H1 (cell line): ENCODE data around the gene GRHL3. TPM values are rescaled to one million over a fixed set of nuclear protein-coding genes. Genes with fewer than 3 reads are reported as not detected.

Source experiments
- CTCF ChIA-PET: fragments of 300-600 bp; sonication (Branson Sonifier 250); formaldehyde crosslinking; loops from one replicate; lab custom pipeline; 2021; ENCODE audit not compliant: partially characterized antibody; lab: Charles Lee
- POLR2A ChIA-PET: fragments of 300-600 bp; sonication (Branson Sonifier 250); formaldehyde crosslinking; loops from one replicate; lab custom pipeline; 2021; ENCODE audit warnings: inconsistent platforms; ENCODE audit not compliant: partially characterized antibody; lab: Charles Lee
- DNase-seq, 2 experiments: peaks; one replicate each; pipeline versions ENCODE4 v3.0.0 to v3.0.0-alpha.2; 2010 to 2022; ENCODE audit warnings: low spot score in 2 of 2, low read depth in 1 of 2, mixed read lengths in 1 of 2
- FAIRE-seq: peaks from 2 replicates; lab custom pipeline; 2011; peaks lifted over from hg19 to GRCh38; lab: Jason Lieb, UNC
- H2AFZ ChIP-seq: 2 replicates; pipeline ENCODE4 v1.8.1; 2012; ENCODE audit warnings: low read length, inconsistent platforms
- H2AK5ac ChIP-seq: 2 replicates; pipeline ENCODE4 v1.6.1; 2013; ENCODE audit warnings: low read depth, low read length
- H2BK120ac ChIP-seq: replicated peaks from 2 replicates; pipeline ENCODE3; 2013; ENCODE audit warnings: low read depth, low read length, inconsistent platforms
- H2BK12ac ChIP-seq: 2 replicates; pipeline ENCODE4 v1.6.1; 2013; ENCODE audit warnings: low read depth, low read length
- H2BK15ac ChIP-seq: 2 replicates; pipeline ENCODE4 v1.6.1; 2013; ENCODE audit warnings: low read length
- H2BK20ac ChIP-seq: 2 replicates; pipeline ENCODE4 v1.6.1; 2013; ENCODE audit warnings: low read length
- H2BK5ac ChIP-seq: 2 replicates; pipeline ENCODE4 v1.6.1; 2013; ENCODE audit warnings: low read depth, low read length
- H3K14ac ChIP-seq: 2 replicates; pipeline ENCODE4 v1.6.1; 2013; ENCODE audit warnings: inconsistent platforms; ENCODE audit not compliant: insufficient read length
- H3K18ac ChIP-seq: 2 replicates; pipeline ENCODE4 v1.6.1; 2013; ENCODE audit warnings: low read length; ENCODE audit errors: extremely low read depth
- H3K23ac ChIP-seq: 2 replicates; pipeline ENCODE4 v1.6.1; 2013; ENCODE audit warnings: inconsistent platforms; ENCODE audit not compliant: insufficient read length
- H3K23me2 ChIP-seq: 2 replicates; pipeline ENCODE4 v1.6.1; 2013; ENCODE audit warnings: low read depth, low read length
- H3K27ac ChIP-seq: 2 replicates; pipeline ENCODE4 v1.6.1; 2011; ENCODE audit warnings: low read depth, low read length, inconsistent platforms
- H3K27me3 ChIP-seq, 4 experiments: replicated peaks in 1 of 4; 1 replicate in 1 of 4; 2 replicates in 3 of 4; pipeline versions ENCODE4 v1.6.1 to v1.8.1; 2011 to 2013; ENCODE audit warnings: low read length in 3 of 4, mild to moderate bottlenecking in 3 of 4, inconsistent platforms in 2 of 4, mixed read lengths in 2 of 4, moderate library complexity in 1 of 4; ENCODE audit not compliant: control insufficient read depth in 3 of 4, insufficient read depth in 3 of 4; ENCODE audit errors: extremely low read depth in 1 of 4
- H3K36me3 ChIP-seq, 4 experiments: 2 replicates each; pipeline versions ENCODE4 v1.6.1 to v1.8.1; 2011 to 2013; ENCODE audit warnings: mild to moderate bottlenecking in 4 of 4, low read length in 3 of 4, moderate library complexity in 2 of 4, control low read depth in 1 of 4, inconsistent platforms in 1 of 4; ENCODE audit not compliant: insufficient read depth in 4 of 4, control insufficient read depth in 2 of 4
- H3K4ac ChIP-seq: replicated peaks from 2 replicates; pipeline ENCODE3; 2013; ENCODE audit warnings: low read length, low read depth, mixed read lengths, inconsistent platforms; ENCODE audit not compliant: insufficient read length
- H3K4me1 ChIP-seq, 4 experiments: replicated peaks in 1 of 4; 1 replicate in 1 of 4; 2 replicates in 3 of 4; pipeline versions ENCODE4 v1.6.1 to v1.8.1; 2011 to 2013; ENCODE audit warnings: low read length in 3 of 4, inconsistent platforms in 2 of 4, mixed read lengths in 1 of 4; ENCODE audit not compliant: insufficient read depth in 4 of 4, control insufficient read depth in 3 of 4
- H3K4me2 ChIP-seq, 2 experiments: 2 replicates each; pipeline versions ENCODE4 v1.6.1 to v1.8.1; 2011 to 2013; ENCODE audit warnings: low read depth in 2 of 2, low read length in 2 of 2, control low read depth in 1 of 2, inconsistent platforms in 1 of 2, mild to moderate bottlenecking in 1 of 2; ENCODE audit not compliant: insufficient read depth in 1 of 2
- H3K4me3 ChIP-seq, 4 experiments: fragments of 200-600, 300-600 bp in 1 of 4; sonication (generic), shearing (Covaris generic), sonication (Bioruptor Twin) in 1 of 4; 2 replicates each; pipeline versions ENCODE4 v1.5.1 to v1.8.1; 2011 to 2016; ENCODE audit warnings: low read length in 4 of 4, low read depth in 3 of 4, control low read depth in 2 of 4, inconsistent platforms in 2 of 4, mild to moderate bottlenecking in 2 of 4, mixed read lengths in 1 of 4, moderate library complexity in 1 of 4; ENCODE audit not compliant: insufficient read depth in 2 of 4; ENCODE audit errors: extremely low read depth in 1 of 4
- H3K56ac ChIP-seq: replicated peaks from 2 replicates; pipeline ENCODE3; 2013; ENCODE audit warnings: low read depth, mild to moderate bottlenecking, mixed read lengths, low read length, inconsistent platforms; ENCODE audit not compliant: insufficient read length
- H3K79me1 ChIP-seq: 2 replicates; pipeline ENCODE4 v1.6.1; 2013; ENCODE audit warnings: low read depth, low read length, control low read depth
- H3K79me2 ChIP-seq, 2 experiments: 2 replicates each; pipeline versions ENCODE4 v1.6.1 to v1.8.1; 2012 to 2013; ENCODE audit warnings: low read length in 2 of 2, mild to moderate bottlenecking in 2 of 2, inconsistent platforms in 1 of 2; ENCODE audit not compliant: insufficient read depth in 2 of 2, control insufficient read depth in 1 of 2
- H3K9ac ChIP-seq, 4 experiments: replicated peaks in 1 of 4; 1 replicate in 1 of 4; 2 replicates in 3 of 4; pipeline versions ENCODE4 v1.6.1 to v1.8.1; 2011 to 2013; ENCODE audit warnings: low read depth in 3 of 4, low read length in 3 of 4, control low read depth in 2 of 4, mild to moderate bottlenecking in 2 of 4, moderate library complexity in 2 of 4, inconsistent platforms in 1 of 4; ENCODE audit errors: extremely low read depth in 1 of 4
- H3K9me3 ChIP-seq, 2 experiments: 2 replicates each; pipeline versions ENCODE4 v1.6.1 to v1.8.1; 2012 to 2013; ENCODE audit warnings: mild to moderate bottlenecking in 2 of 2, moderate library complexity in 2 of 2, control low read depth in 1 of 2, inconsistent platforms in 1 of 2, low read depth in 1 of 2, low read length in 1 of 2, mixed read lengths in 1 of 2; ENCODE audit not compliant: insufficient read depth in 2 of 2
- H4K20me1 ChIP-seq, 2 experiments: replicated peaks in 1 of 2; 2 replicates each; pipeline versions ENCODE3 to v1.8.1; 2011 to 2013; ENCODE audit warnings: inconsistent platforms in 2 of 2, low read length in 2 of 2, mild to moderate bottlenecking in 1 of 2; ENCODE audit not compliant: insufficient read depth in 2 of 2, control insufficient read depth in 1 of 2
- H4K5ac ChIP-seq: 2 replicates; pipeline ENCODE4 v1.6.1; 2013; ENCODE audit warnings: low read length, low read depth, mixed read lengths, inconsistent platforms; ENCODE audit not compliant: insufficient read length
- H4K8ac ChIP-seq: 2 replicates; pipeline ENCODE4 v1.8.0; 2013; ENCODE audit warnings: mild to moderate bottlenecking, moderate library complexity, low read length, inconsistent platforms; ENCODE audit not compliant: insufficient read depth; ENCODE audit errors: extremely low read depth
- H4K91ac ChIP-seq: replicated peaks from 2 replicates; pipeline ENCODE3; 2013; ENCODE audit warnings: low read length, mixed read lengths, inconsistent platforms; ENCODE audit not compliant: insufficient read length
- BACH1 ChIP-seq: IDR thresholded peaks from 2 replicates; pipeline ENCODE4 v1.6.1; 2012; ENCODE audit warnings: low read length, improper control_type of control experiment
- CEBPB ChIP-seq: IDR thresholded peaks from 2 replicates; pipeline ENCODE4 v1.6.1; 2012; ENCODE audit warnings: low read depth, low read length
- GABPA ChIP-seq: IDR thresholded peaks from 2 replicates; pipeline ENCODE4 v1.6.1; 2011; ENCODE audit warnings: mild to moderate bottlenecking, low read length, moderate library complexity, borderline replicate concordance; ENCODE audit not compliant: insufficient read depth
- GTF2F1 ChIP-seq: IDR thresholded peaks from 2 replicates; pipeline ENCODE4 v1.6.1; 2012; ENCODE audit warnings: low read depth, low read length, improper control_type of control experiment, borderline replicate concordance
- JUND ChIP-seq: IDR thresholded peaks from 2 replicates; pipeline ENCODE4 v1.6.1; 2011; ENCODE audit warnings: mild to moderate bottlenecking, improper control_type of control experiment, low read length
- MAX ChIP-seq: IDR thresholded peaks from 2 replicates; pipeline ENCODE4 v1.6.1; 2012; ENCODE audit warnings: inconsistent platforms
- NRF1 ChIP-seq: IDR thresholded peaks from 2 replicates; pipeline ENCODE4 v1.6.1; 2011; ENCODE audit warnings: mild to moderate bottlenecking, low read depth, low read length, improper control_type of control experiment
- POU5F1 ChIP-seq: IDR thresholded peaks from 2 replicates; pipeline ENCODE4 v1.6.1; 2011; ENCODE audit warnings: low read depth, mild to moderate bottlenecking, low read length, moderate library complexity
- SIRT6 ChIP-seq: IDR thresholded peaks from one replicate; pipeline ENCODE4 v1.7.1; 2012; ENCODE audit warnings: low read length, inconsistent platforms
- SP4 ChIP-seq: IDR thresholded peaks from 2 replicates; pipeline ENCODE4 v1.6.1; 2012; ENCODE audit warnings: low read length, inconsistent platforms
- TBP ChIP-seq: IDR thresholded peaks from 2 replicates; pipeline ENCODE4 v1.6.1; 2011; ENCODE audit warnings: low read depth, low read length, improper control_type of control experiment
- TCF12 ChIP-seq: IDR thresholded peaks from 2 replicates; pipeline ENCODE4 v1.6.1; 2011; ENCODE audit warnings: low read depth, mild to moderate bottlenecking, low read length
- ZNF274 ChIP-seq: IDR thresholded peaks from 2 replicates; pipeline ENCODE4 v1.7.0; 2012; ENCODE audit warnings: low read length, borderline replicate concordance; ENCODE audit errors: extremely low read depth
- WGBS, 2 experiments: shearing (Covaris generic) in 1 of 2; methylation state at CpG; one replicate each; pipeline versions ENCODE4 v1.1.6 to v1.1.7; 2013 to 2015; ENCODE audit warnings: low lambda C conversion rate in 2 of 2, mixed read lengths in 2 of 2, inconsistent platforms in 1 of 2, low coverage in 1 of 2, missing lambda C conversion rate in 1 of 2; ENCODE audit not compliant: insufficient replicate concordance in 2 of 2, insufficient coverage in 1 of 2, insufficient read length in 1 of 2; ENCODE audit errors: extremely low coverage in 1 of 2, missing lambda C conversion rate in 1 of 2; 5-methylcytosine and 5-hydroxymethylcytosine counted together
- polyA plus RNA-seq, 7 experiments: library from polyadenylated mRNA; depleted of rRNA in 3 of 7; stranded (reverse) in 5 of 7; unstranded in 2 of 7; fragments of >200 nt in 5 of 7; fragments of 200-250 nt in 2 of 7; gene quantifications; 1 replicate in 5 of 7; 2 replicates in 1 of 7; 4 replicates in 1 of 7; pipeline versions ENCODE4 v1.2.1 to v1.2.3, GENCODE V29; 2011 to 2013; ENCODE audit warnings: missing spikeins in 2 of 7, mixed read lengths in 2 of 7
- total RNA-seq: library from RNA; stranded (reverse); fragmentation: NEBNext Ultra II Directional; extraction: Animal tissue kit (Norgen Biotek cat#: 25700); gene quantifications from 2 replicates; pipeline ENCODE4 v1.2.1, GENCODE V29; 2021

Gene GRHL3
- total and polyA plus RNA-seq, 2 of the 8 experiments (the other 6 are each of a cell fraction or from before 2014, with no cell fraction given) = 0.80 to 1.8 TPM

GRCh38 chr1:24366707-24367106 is 47.5 kb downstream of the GRHL3 start:
- Histone ChIP-seq H3K4ac (no peak overlapping the region), H2BK120ac (no peak overlapping the region), H4K5ac (no peak overlapping the region), H3K9me3 (no peaks in the 10 kb centered on the region), H3K79me1 (no peaks in the 10 kb centered on the region), H2AK5ac (no peak overlapping the region), H3K9ac (no peak overlapping the region), H4K20me1 (no peaks in the 10 kb centered on the region), H4K8ac (no peak overlapping the region; the same call in 1 of the 2 replicates), H3K56ac (no peak overlapping the region), H3K36me3 (no peaks in the 10 kb centered on the region), H3K27ac (no peak overlapping the region), H3K14ac (no peak overlapping the region), H3K4me1 (no peaks in the 10 kb centered on the region; a peak in 2 of 7 replicates), H2BK15ac (no peak overlapping the region), H3K23me2 (no peaks in the 10 kb centered on the region), H3K18ac (no peak overlapping the region), H3K23ac (no peak overlapping the region), H2BK12ac (no peak overlapping the region), H2BK5ac (no peak overlapping the region), H3K79me2 (no peaks in the 10 kb centered on the region), H2AFZ (no peak overlapping the region), H3K4me3 (no peak overlapping the region), H2BK20ac (no peak overlapping the region), H3K27me3 (no peaks in the 10 kb centered on the region), H3K4me2 (no peak overlapping the region), H4K91ac (no peak overlapping the region)
- FAIRE-seq = no peak
- WGBS, 2 experiments = 87% methylated on average over 9 of the region's 9 CpGs; no CpG with 5 or more reads in 1 of the 2 experiments
- ChIA-PET POLR2A (no interaction called here), CTCF (interaction anchor here (1.1 to 5.5 kb wide), 7 partner anchors 10 to 167 kb away, joined by 3 to 34 read pairs (median 3); no protein-coding TSS in a partner anchor)
- DNase-seq = no peak
- no peak for TF ChIP-seq BACH1
- TF ChIP-seq CEBPB = no peak
- TF ChIP-seq JUND = no peak
- no peak for TF ChIP-seq NRF1
- no peak for TF ChIP-seq GABPA
- TF ChIP-seq SIRT6 = no peak
- no peak for TF ChIP-seq MAX
- TF ChIP-seq SP4 = no peak
- TF ChIP-seq POU5F1 = no peak
- TF ChIP-seq TBP = no peak
- TF ChIP-seq TCF12 = no peak
- TF ChIP-seq GTF2F1 = no peak
- no peak for TF ChIP-seq ZNF274
